ENCODE measurements around the gene MRTFA. TPM values are rescaled to one million over a fixed set of nuclear protein-coding genes. Genes with fewer than 3 reads are reported as not detected.

Gene MRTFA
- total RNA-seq, result 100 to 1,000 TPM in 2 of 6 donors, 10 to 100 TPM in 4; 47.9 to 178 (median 61.3) TPM

- Histone ChIP-seq H3K27me3 (no peaks in the 10 kb centered on the region), H3K36me3 (no peaks in the 10 kb centered on the region), H3K4me1 (peaks cover 24 to 42% (median 29%) of the 10 kb centered on the region in 4 donors)
These were observed at the start of gene MRTFA for GRCh38 chr22:40636380-40637182. TSS of gene MRTFA (minus strand) at chr22:40636719.

GRCh38 chr22:40685406-40685805 lies 48.9 kb upstream of the MRTFA start:
- H3K4me1 ChIP-seq, result peaks cover 0 to 10% (median 3%) of the 10 kb centered on the region in 4 donors
- no peak for ATAC-seq (ENCODE audit: low FRiP score in 2 of 2)
- H3K9me3 ChIP-seq, result no peaks in the 10 kb centered on the region
- no peaks in the 10 kb centered on the region for H3K27me3 ChIP-seq
- no peak overlapping the region for H3K27ac ChIP-seq
- TF ChIP-seq POLR2AphosphoS5 (IDR thresholded peaks at IDR 0.05) (no peak), EP300 (IDR thresholded peaks at IDR 0.05) (no peak), CTCF (IDR thresholded peaks at IDR 0.05) (no peak), POLR2A (IDR thresholded peaks at IDR 0.05) (no peak)
- 90 to 95% methylated on average over 3 of the region's 3 CpGs for WGBS, 2 donors
- no peak for DNase-seq
- H3K36me3 ChIP-seq, result no peaks in the 10 kb centered on the region
- H3K4me3 ChIP-seq, result no peak overlapping the region

More at GRCh38 chr22:40636380-40637182, at the start of gene MRTFA:
- H3K27ac ChIP-seq, result peak within 1 kb of the TSS; percentile 91 to 94 (median 94)
- no peaks in the 10 kb centered on the region for H3K9me3 ChIP-seq
- peak within 1 kb of the TSS; percentile 92 to 98 (median 97) for H3K4me3 ChIP-seq
- WGBS, 2 donors, result 0% methylated on average over 29 to 53 of the region's 82 CpGs
- peak; percentile 97 to 99 for ATAC-seq (ENCODE audit: low FRiP score in 2 of 2)
- peak in 2 of 6 experiments; percentile 20 to 37 for TF ChIP-seq CTCF (IDR thresholded peaks at IDR 0.05)
- peak in 1 of 4 donors; percentile 1 for TF ChIP-seq EP300 (IDR thresholded peaks at IDR 0.05)
- peak in 3 of 4 donors; percentile 90 to 99 (median 98) for TF ChIP-seq POLR2A (IDR thresholded peaks at IDR 0.05)
- TF ChIP-seq POLR2AphosphoS5 (IDR thresholded peaks at IDR 0.05), result peak; percentile 96 to 99
- peak; percentile 99 to 100 for DNase-seq

- Histone ChIP-seq H3K36me3 (no peaks in the 10 kb centered on the region), H3K9me3 (no peaks in the 10 kb centered on the region), H3K4me1 (peaks cover 4 to 17% (median 6%) of the 10 kb centered on the region in 4 donors), H3K4me3 (no peak overlapping the region), H3K27ac (no peak overlapping the region), H3K27me3 (no peaks in the 10 kb centered on the region)
- no peak for DNase-seq
- 55 to 64% methylated on average over 9 of the region's 9 CpGs for WGBS, 2 donors
- TF ChIP-seq CTCF (IDR thresholded peaks at IDR 0.05) (no peak), EP300 (IDR thresholded peaks at IDR 0.05) (no peak), POLR2A (IDR thresholded peaks at IDR 0.05) (no peak), POLR2AphosphoS5 (IDR thresholded peaks at IDR 0.05) (no peak)
- ATAC-seq (ENCODE audit: low FRiP score in 2 of 2), result no peak
These were observed 48.2 kb upstream of the MRTFA start for GRCh38 chr22:40684728-40685127.

GRCh38 chr22:40681451-40681850 lies 44.9 kb upstream of the MRTFA start:
- Histone ChIP-seq H3K36me3 (no peaks in the 10 kb centered on the region), H3K27me3 (no peaks in the 10 kb centered on the region), H3K27ac (no peak overlapping the region), H3K4me3 (no peak overlapping the region), H3K9me3 (no peaks in the 10 kb centered on the region), H3K4me1 (peaks cover 9 to 22% (median 10%) of the 10 kb centered on the region in 4 donors)
- 93 to 95% methylated on average over 18 to 19 of the region's 19 CpGs for WGBS, 2 donors
- TF ChIP-seq EP300 (IDR thresholded peaks at IDR 0.05), result no peak
- TF ChIP-seq POLR2A (IDR thresholded peaks at IDR 0.05), result no peak
- TF ChIP-seq CTCF (IDR thresholded peaks at IDR 0.05), result no peak
- no peak for TF ChIP-seq POLR2AphosphoS5 (IDR thresholded peaks at IDR 0.05)
- ATAC-seq (ENCODE audit: low FRiP score in 2 of 2) (no peak), DNase-seq (no peak)
